ENCODE data around the gene DEDD. TPM values are rescaled to one million over a fixed set of nuclear protein-coding genes. Genes with fewer than 3 reads are reported as not detected.

The DEDD gene
- total RNA-seq, 4 donors from 2014 or later: 20.1 to 48.8 (median 27.0) TPM

- 5 to 6% methylated on average over 26 to 39 of the region's 50 CpGs for WGBS, 2 donors
- Histone ChIP-seq H3K36me3 (peaks cover 0 to 37% (median 5%) of the 10 kb centered on the region in 3 donors), H3K9me3 (no peaks in the 10 kb centered on the region), H3K4me3 (peak within 1 kb of the TSS; percentile 60 to 97 (median 66)), H3K27ac (peak within 1 kb of the TSS; percentile 83 to 99 (median 90)), H3K4me1 (peaks cover 0 to 49% (median 17%) of the 10 kb centered on the region in 4 donors), H3K27me3 (no peaks in the 10 kb centered on the region)
- DNase-seq (ENCODE audit: low spot score in 2 of 2): peak; percentile 87 to 92
- TF ChIP-seq POLR2A (IDR thresholded peaks at IDR 0.05): peak; percentile 68 to 87
- TF ChIP-seq EP300 (IDR thresholded peaks at IDR 0.05): peak; percentile 65 to 94
- TF ChIP-seq CTCF (IDR thresholded peaks at IDR 0.05): peak in 1 of 5 experiments; percentile 13
Observed at GRCh38 chr1:161177112-161177935, 44.9 kb upstream of the DEDD start, which contains the start of gene B4GALT3. TSS of gene B4GALT3 (minus strand) at chr1:161177507. CDS start at chr1:161176060, 1,447 bp downstream.

GRCh38 chr1:161176468-161177111 is 44.1 kb upstream of the DEDD start:
- DNase-seq (ENCODE audit: low spot score in 2 of 2): no peak
- TF ChIP-seq EP300 (IDR thresholded peaks at IDR 0.05) (no peak), CTCF (IDR thresholded peaks at IDR 0.05) (no peak)
- 17 to 20% methylated on average over 17 of the region's 17 CpGs for WGBS, 2 donors

GRCh38 chr1:161175771-161176453 is 43.4 kb upstream of the DEDD start:
- Histone ChIP-seq H3K9me3 (no peaks in the 10 kb centered on the region), H3K4me3 (peak overlapping the region in 3 of 4 donors; percentile 60 to 97 (median 73)), H3K27ac (peak overlapping the region in 3 of 4 donors; percentile 85 to 99 (median 94)), H3K4me1 (peaks cover 0 to 45% (median 16%) of the 10 kb centered on the region in 4 donors), H3K36me3 (peaks cover 0 to 51% (median 17%) of the 10 kb centered on the region in 3 donors), H3K27me3 (no peaks in the 10 kb centered on the region)
- 80 to 85% methylated on average over 10 of the region's 10 CpGs for WGBS, 2 donors
- TF ChIP-seq EP300 (IDR thresholded peaks at IDR 0.05): no peak
- no peak for TF ChIP-seq CTCF (IDR thresholded peaks at IDR 0.05)
- no peak for TF ChIP-seq POLR2A (IDR thresholded peaks at IDR 0.05)
- no peak for DNase-seq (ENCODE audit: low spot score in 2 of 2)

More at GRCh38 chr1:161176468-161177111, 44.1 kb upstream of the DEDD start:
- H3K27ac ChIP-seq: peak overlapping the region; percentile 83 to 99 (median 90)
- H3K4me3 ChIP-seq: peak overlapping the region; percentile 60 to 97 (median 66)
- H3K4me1 ChIP-seq: peaks cover 0 to 50% (median 16%) of the 10 kb centered on the region in 4 donors
- H3K36me3 ChIP-seq: peaks cover 0 to 45% (median 11%) of the 10 kb centered on the region in 3 donors
- no peaks in the 10 kb centered on the region for H3K9me3 ChIP-seq
- no peaks in the 10 kb centered on the region for H3K27me3 ChIP-seq

GRCh38 chr1:161174911-161175310 is 42.4 kb upstream of the DEDD start:
- H3K4me3 ChIP-seq: no peak overlapping the region
- WGBS, 2 donors: 90 to 96% methylated on average over 11 of the region's 11 CpGs
- peaks cover 0 to 45% (median 16%) of the 10 kb centered on the region in 4 donors for H3K4me1 ChIP-seq
- DNase-seq (ENCODE audit: low spot score in 2 of 2): no peak
- H3K27me3 ChIP-seq: no peaks in the 10 kb centered on the region
- H3K36me3 ChIP-seq: peaks cover 0 to 61% (median 19%) of the 10 kb centered on the region in 3 donors
- H3K27ac ChIP-seq: no peak overlapping the region
- no peak for TF ChIP-seq EP300 (IDR thresholded peaks at IDR 0.05)
- no peak for TF ChIP-seq POLR2A (IDR thresholded peaks at IDR 0.05)
- TF ChIP-seq CTCF (IDR thresholded peaks at IDR 0.05): no peak
- no peaks in the 10 kb centered on the region for H3K9me3 ChIP-seq
